SKM-1 treated with dmso at 0.1 percent for 144 hours (cell line): ENCODE measurements around the gene LOXL4.
"Not testable (repeated sequence)": the region's sequence is repeated elsewhere in the genome, so short reads cannot be mapped to it uniquely, and the experiment has no call there.

Source experiments
- DNase-seq: peaks from one replicate; lab custom pipeline; 2025; ENCODE audit not compliant: unreplicated experiment; lab: John Stamatoyannopoulos, UW

LOXL4 gene

DNA sequence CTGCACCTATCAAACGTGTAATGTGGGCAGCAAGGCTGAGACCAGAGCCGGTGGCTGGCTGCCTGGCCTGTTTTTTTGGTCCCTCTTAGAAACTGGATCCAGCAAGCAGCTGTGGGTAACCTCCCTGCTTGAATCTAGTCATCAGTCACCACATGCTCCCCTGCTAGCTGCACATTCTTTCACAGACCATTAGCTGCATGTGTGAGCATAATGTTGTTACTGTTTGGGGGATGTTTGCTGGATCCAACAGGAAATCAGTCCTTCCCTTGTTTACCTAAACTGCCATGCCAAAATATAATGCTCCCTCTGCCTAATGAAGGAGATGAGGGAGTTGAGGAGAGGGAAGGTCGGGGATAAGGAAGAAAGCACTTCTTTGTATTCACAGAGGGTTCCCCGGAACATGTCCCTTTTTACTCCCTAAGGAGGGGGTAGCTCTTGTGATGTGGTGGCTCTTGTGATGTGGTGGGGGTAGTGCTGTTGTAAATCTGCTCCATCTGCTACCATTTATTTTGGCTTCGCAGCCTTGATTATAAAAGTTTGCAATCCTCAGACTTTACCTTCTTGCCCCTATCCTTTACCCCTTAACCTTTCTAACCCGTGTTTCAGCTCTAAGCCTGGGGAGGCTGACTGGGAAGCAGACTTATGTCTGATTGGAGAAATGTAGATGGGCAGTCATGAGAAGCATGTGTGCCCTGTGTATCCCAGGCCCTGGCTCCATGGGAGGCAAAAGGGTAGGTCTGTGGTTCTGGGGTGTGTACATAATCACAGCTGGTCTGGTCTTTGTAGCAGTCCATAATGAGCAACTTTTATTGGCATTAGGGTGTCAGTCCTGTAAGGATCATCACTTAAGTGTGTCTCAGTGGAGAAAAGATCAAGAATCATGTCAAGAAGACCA lies 20.8 kb downstream of the LOXL4 start:
- DNase-seq, result no peak

GRCh38 chr10:98244586-98244985 lies 23.4 kb downstream of the LOXL4 start:
- no peak for DNase-seq

GRCh38 chr10:98244141-98244540 lies 23.9 kb downstream of the LOXL4 start:
- no peak for DNase-seq

- no peak for DNase-seq
Measured at GRCh38 chr10:98242823-98243222, 25.2 kb downstream of the LOXL4 start.

DNA sequence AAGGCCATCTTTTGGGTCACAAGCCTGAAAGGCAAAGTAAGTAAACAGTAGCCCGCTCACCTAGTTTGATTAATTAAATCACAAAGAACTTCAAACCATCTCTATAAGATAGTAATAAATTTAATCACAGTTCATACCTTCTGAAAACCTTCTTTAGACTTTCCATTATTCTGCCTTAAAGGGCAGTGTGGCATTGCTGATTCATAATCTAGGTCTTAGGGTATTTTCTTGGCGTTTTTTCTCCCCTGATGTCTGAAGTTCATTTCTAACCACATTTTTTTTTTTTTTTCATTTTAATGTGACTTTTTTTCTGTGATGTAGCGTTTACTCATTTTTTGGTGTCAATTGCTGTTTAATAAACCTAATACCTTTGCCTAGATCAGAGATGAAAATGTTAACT lies 27.5 kb downstream of the LOXL4 start:
- no peak for DNase-seq

GRCh38 chr10:98238391-98238790 lies 29.6 kb downstream of the LOXL4 start:
- no peak for DNase-seq

DNA sequence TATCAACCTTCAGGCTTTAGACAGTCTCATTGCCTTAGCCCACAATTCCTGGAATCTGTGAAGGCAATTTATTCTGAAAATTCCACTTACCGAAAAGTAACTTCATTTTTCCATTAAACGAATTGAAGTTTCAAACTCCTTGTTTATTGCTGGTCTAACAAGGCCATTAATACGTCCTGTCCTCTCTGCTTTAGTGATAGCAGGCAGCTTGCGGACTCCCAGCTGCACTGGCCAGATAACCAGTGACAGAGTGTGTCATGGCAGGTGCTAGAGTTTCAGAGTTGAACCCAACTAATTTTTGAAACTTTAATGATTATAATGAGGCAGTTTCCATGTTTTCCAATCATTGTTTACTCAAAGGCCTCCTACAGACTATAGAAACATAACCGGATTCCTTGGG lies 31.1 kb downstream of the LOXL4 start:
- no peak for DNase-seq

DNA sequence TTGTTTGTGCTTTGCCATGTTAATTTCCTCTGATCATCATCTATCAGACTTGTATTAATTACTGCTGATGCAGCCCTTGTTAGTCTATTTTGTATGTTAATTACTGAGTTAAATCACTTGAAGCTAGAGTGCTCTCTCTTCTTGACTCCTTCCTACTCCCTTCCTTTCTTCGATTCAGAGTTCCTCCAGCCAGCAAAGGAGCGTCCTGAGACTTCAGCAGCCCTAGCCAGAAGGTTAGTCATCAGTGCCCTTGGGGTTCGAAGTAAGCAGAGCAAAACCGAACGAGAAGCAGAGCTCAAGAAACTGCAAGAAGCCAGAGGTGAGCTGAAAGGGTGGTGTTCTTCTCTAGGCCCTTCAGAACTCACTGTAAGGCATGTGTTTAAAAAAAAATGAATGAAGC lies 32.1 kb downstream of the LOXL4 start:
- no peak for DNase-seq

- DNase-seq, result no peak
Measured at GRCh38 chr10:98231417-98231816, 36.6 kb downstream of the LOXL4 start.

GRCh38 chr10:98228266-98228665 lies 39.7 kb downstream of the LOXL4 start:
- not testable (repeated sequence) for DNase-seq

DNA sequence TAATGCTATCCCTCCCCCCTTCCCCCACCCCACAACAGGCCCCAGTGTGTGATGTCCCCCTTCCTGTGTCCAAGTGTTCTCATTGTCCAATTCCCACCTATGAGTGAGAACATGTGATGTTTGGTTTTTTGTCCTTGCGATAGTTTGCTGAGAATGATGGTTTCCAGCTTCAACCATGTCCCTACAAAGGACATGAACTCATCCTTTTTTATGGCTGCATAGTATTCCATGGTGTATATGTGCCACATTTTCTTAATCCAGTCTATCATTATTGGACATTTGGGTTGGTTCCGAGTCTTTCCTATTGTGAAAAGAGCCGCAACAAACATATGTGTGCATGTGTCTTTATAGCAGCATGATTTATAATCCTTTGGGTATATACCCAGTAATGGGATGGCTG lies 40.3 kb downstream of the LOXL4 start:
- DNase-seq, result not testable (repeated sequence)

- DNase-seq, result no peak
Measured at GRCh38 chr10:98226508-98227144, 41.4 kb downstream of the LOXL4 start.

- no peak for DNase-seq
Measured at GRCh38 chr10:98224996-98225395, 43.0 kb downstream of the LOXL4 start.

- no peak for DNase-seq
Measured at GRCh38 chr10:98224509-98224908, 43.5 kb downstream of the LOXL4 start.

DNA sequence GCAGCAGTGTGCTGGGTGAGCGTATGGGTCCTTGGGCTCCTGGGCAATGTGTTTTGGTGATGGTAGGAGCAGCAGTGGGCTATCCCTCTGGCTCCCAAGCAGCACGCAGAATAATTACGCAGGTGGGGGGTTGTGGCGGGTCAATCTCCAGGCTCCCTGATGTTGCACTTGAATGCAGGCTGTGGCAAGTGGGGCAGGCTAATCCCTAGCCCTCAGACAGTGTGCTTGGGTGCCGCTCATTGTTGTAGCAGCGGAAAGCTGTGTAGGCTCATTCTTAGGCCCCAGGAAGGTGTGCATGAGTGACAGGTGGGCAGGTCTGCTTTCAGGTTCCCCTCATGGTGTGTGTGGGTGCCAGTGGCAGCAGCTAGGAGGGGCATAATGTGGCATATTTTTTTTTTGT lies 44.1 kb downstream of the LOXL4 start:
- no peak for DNase-seq

GRCh38 chr10:98217801-98218200 lies 50.2 kb downstream of the LOXL4 start:
- no peak for DNase-seq

GRCh38 chr10:98215373-98215772 lies 52.6 kb downstream of the LOXL4 start:
- no peak for DNase-seq

GRCh38 chr10:98213740-98214139 lies 54.3 kb downstream of the LOXL4 start:
- no peak for DNase-seq

DNA sequence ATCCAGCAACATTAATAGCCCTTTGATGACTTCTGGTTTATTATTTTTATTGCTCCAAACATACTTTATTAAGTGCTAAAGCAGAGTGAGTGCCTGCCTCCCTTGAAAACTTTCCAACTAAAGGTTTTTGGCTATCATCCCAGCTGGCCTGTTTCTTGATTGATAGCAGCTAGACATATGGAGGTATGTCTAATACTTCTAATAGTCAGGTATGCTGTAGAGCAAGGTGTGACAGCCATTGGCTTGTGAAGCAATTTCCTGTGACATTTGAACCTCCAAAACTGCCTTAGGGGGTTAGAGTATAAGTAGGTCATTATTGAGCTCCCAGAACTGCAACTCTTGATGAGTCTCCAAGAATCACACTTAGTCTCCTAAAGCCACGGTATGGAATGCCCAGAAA lies 55.8 kb downstream of the LOXL4 start:
- no peak for DNase-seq

DNA sequence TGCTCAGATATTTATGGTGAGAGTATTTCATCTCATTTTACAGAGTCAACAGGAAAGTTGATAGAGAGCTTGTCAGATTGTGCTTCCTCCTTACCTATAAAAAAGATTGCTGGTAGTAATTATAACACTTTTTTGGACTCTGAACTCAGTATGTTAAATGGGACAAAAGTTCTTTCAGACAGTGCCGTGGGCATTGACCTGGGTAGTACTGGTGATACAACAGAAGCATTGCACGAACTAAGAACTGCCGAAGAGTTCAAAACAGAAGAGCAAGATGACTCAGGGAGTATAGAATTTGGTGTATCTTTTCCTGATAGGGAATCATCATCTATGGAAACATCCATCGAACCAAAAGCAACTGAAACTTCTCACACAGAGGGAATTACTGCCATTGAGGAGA lies 58.6 kb downstream of the LOXL4 start:
- DNase-seq, result no peak

DNA sequence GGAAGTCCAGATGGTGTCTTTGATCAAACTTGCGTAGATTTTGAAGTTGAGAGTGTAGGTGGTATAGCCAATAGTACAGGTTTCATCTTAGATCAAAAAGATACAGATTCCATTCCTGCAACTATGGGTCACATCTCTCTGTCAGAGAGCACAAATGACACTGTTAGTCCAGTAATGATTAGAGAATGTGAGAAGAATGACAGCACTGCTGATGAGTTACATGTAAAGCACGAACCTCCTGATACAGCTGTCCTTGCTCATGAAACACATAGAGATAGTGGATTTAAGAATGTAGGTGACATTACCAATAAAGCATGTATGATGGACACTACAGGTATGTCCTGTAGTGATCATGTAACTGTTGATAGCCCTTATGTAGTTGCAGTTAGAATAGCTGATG lies 59.1 kb downstream of the LOXL4 start:
- no peak for DNase-seq

- no peak for DNase-seq
Measured at GRCh38 chr10:98205351-98205750, 62.6 kb downstream of the LOXL4 start.

GRCh38 chr10:98202378-98202777 lies 65.6 kb downstream of the LOXL4 start:
- DNase-seq, result no peak
